Coronary artery (tissue), 2 donors: ENCODE data around the gene PIP5K1B.
A peak's percentile ranks its signal among the peaks of the same experiment; 100 is the strongest.

Source experiments
- DNase-seq: peaks from one replicate; pipeline ENCODE4 v3.0.0-alpha.2; 2017; ENCODE audit warnings: low spot score
- H3K27ac ChIP-seq, 2 donors: fragments of 200-600 bp; sonication (generic); one replicate each; pipeline ENCODE4 v1.5.1; 2016 to 2019
- H3K4me3 ChIP-seq: fragments of 200-600 bp; sonication (generic); 2 replicates; pipeline ENCODE4 v1.5.1; 2016; ENCODE audit warnings: mild to moderate bottlenecking, moderate library complexity
- CTCF ChIP-seq: fragments of 200-600 bp; sonication (generic); IDR thresholded peaks from one replicate; pipeline ENCODE4 v1.5.1; 2019; ENCODE audit warnings: antibody characterized with exemption

The PIP5K1B gene

GRCh38 chr9:68683433-68683832 is 21.6 kb upstream of the PIP5K1B start:
- Histone ChIP-seq H3K4me3 (no peak overlapping the region), H3K27ac (no peak overlapping the region)
- DNase-seq: no peak
- no peak for TF ChIP-seq CTCF

- Histone ChIP-seq H3K4me3 (no peak overlapping the region), H3K27ac (no peak overlapping the region)
- DNase-seq: no peak
- TF ChIP-seq CTCF: no peak
Measured at GRCh38 chr9:68685213-68685612, 19.8 kb upstream of the PIP5K1B start.

- TF ChIP-seq CTCF: no peak
- no peak for DNase-seq
- H3K4me3 ChIP-seq: no peak overlapping the region
- H3K27ac ChIP-seq: no peak overlapping the region
Measured at GRCh38 chr9:68685770-68686169, 19.3 kb upstream of the PIP5K1B start.

GRCh38 chr9:68690088-68690487 is 15.0 kb upstream of the PIP5K1B start:
- no peak for TF ChIP-seq CTCF
- DNase-seq: peak; percentile 87
- peak overlapping the region; percentile 39 to 57 for H3K27ac ChIP-seq
- no peak overlapping the region for H3K4me3 ChIP-seq

- no peak overlapping the region for H3K27ac ChIP-seq
- TF ChIP-seq CTCF: no peak
- no peak overlapping the region for H3K4me3 ChIP-seq
- no peak for DNase-seq
Measured at GRCh38 chr9:68692519-68692918, 12.5 kb upstream of the PIP5K1B start.

GRCh38 chr9:68694125-68694524 is 10.9 kb upstream of the PIP5K1B start:
- Histone ChIP-seq H3K4me3 (no peak overlapping the region), H3K27ac (no peak overlapping the region)
- DNase-seq: no peak
- TF ChIP-seq CTCF: no peak

- Histone ChIP-seq H3K27ac (no peak overlapping the region), H3K4me3 (no peak overlapping the region)
- TF ChIP-seq CTCF: no peak
- DNase-seq: no peak
Measured at GRCh38 chr9:68697851-68698250, 7.2 kb upstream of the PIP5K1B start.
